Right lung (tissue), 5 donors: ENCODE measurements around the gene PLCH1. TPM values are rescaled to one million over a fixed set of nuclear protein-coding genes. Genes with fewer than 3 reads are reported as not detected.
"Not testable (repeated sequence)": the region's sequence is repeated elsewhere in the genome, so short reads cannot be mapped to it uniquely, and the experiment has no call there.

Experiments
- DNase-seq, 2 donors: peaks; one replicate each; pipeline ENCODE4 v3.0.0-alpha.2; 2013
- polyA plus RNA-seq, 5 donors: library from polyadenylated mRNA; unstranded; fragments of 120-200 nt; gene quantifications; one replicate each; pipeline versions ENCODE4 v1.2.1 to v1.2.3, GENCODE V29; 2013; ENCODE audit warnings: inconsistent platforms in 1 of 5, low replicate concordance in 1 of 5; ENCODE audit not compliant: insufficient read length in 5 of 5, insufficient read depth in 1 of 5

Gene PLCH1
- polyA plus RNA-seq, 5 donors = 17.2 to 29.5 (median 23.2) TPM

DNA sequence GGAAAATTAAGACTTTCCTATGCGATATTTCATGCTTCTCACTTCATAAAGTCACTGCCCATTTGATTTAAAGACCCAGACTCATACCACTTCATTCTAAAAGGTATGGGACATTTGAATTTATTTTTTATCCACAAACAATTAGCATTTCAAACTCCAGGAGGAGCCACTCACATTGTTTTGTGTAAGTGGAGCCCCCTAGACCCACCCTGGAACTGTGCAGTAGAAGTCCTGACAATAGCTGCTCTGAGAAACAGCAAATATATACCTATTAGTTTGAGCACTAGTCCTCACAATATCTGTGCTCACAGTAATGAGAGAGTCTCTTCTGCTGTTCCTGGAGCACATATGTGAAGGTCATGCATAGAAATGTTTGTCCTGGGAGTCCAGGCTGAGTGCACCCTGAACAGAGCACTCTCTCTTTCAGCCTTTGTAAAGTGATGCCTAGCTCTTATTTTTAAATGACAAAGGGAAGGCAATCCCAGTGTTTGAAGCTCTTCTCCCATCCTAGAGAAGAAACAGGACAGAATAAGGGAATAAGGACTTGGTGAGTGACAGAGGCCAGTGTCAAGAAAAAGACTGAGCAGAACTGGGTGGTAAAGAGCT lies 323.9 kb downstream of the PLCH1 start:
- DNase-seq = no peak

GRCh38 chr3:155420406-155420805 lies 324.5 kb downstream of the PLCH1 start:
- DNase-seq = no peak

DNA sequence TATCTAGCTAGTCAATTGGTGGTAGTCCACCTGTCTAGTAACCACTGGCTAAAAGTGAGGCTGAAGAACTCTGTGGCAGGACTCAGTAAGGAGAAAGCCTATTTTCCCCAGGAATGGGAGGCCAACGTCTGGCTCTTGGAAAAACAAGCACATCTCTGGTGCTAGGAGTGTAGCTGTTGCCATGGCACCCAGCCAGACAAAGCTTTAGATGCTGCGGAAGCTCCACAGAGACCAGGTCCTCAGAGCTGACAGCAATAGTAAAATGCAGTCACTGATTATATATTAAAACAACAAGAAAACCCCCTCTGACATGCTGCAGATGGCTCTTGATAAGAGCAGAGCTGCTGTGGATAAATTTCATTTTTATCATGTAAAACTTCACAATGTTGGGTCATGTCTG lies 326.5 kb downstream of the PLCH1 start:
- DNase-seq = peak in 1 of 2 donors; percentile 10

GRCh38 chr3:155417119-155417517 lies 327.8 kb downstream of the PLCH1 start:
- DNase-seq = no peak

GRCh38 chr3:155416500-155417118 lies 328.3 kb downstream of the PLCH1 start:
- no peak for DNase-seq

DNA sequence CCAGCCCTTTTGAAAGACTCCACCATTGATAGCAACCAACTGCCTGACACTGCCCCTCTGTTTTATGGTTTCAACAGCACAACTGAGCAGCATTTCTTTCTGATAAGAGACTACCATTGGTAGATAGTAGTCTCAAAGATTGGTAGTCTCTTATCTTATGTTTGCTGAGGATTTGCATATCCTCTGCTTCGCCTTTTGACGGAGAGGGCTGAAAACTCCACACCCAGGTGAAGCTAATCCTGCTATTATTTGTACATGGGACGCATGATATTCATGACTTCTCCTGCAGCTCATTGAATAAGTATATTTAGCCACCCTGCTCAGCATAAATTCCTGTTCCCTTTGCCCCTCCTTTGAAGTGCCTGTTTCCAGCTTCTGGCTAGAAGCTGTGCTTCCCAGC lies 332.0 kb downstream of the PLCH1 start:
- DNase-seq = no peak

DNA sequence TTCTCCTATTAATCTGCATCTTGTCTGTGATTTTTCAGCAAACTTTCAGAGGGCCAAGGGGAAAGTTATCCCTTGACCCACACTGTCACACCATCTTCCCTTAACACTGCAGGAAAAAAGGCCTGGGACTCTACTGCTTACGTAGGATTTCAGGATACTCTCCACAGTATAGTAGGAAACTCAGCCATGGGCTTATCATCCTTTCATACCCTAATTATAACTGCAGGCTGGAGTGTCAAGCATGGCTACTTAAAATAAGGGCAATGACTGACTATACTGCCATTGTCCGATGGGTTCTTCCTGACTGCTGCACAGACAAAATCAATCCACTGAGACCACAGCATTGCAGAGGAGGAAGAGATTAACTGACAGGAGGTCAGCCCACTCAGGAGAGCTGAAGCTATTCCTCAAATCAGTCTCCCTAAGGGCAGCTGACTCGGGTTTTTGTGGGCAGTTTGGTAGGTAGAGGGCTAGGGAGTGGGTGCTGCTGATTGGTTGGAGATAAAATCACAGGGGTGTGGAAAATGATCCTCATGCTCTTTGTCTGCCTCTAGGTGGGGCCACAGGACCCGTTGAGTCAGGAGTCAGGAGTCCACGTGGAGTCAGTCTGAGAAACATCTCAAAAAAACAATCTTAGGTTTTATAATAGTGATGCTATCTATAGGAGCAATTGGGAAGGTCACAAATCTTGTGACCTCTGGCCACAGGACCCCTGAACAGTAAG lies 333.2 kb downstream of the PLCH1 start:
- no peak for DNase-seq

DNA sequence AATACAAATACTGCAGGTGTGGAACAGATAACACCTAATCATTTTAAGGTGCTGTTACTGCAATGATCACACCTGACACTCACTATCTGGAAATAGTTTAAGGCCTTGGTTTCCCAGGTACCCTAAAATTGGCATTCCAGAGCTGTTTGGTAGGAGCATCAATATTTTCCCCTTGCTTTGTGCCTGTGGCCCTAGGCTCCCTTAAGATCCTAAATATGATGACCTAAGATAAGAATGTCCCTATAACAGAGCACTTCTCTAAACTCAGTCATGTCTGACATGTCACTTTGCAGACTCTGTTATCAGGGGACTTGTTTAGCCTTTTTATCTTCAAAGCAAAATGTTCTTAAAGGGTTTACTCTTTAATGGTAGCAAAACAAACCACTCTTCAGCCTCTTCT lies 335.5 kb downstream of the PLCH1 start:
- no peak for DNase-seq

GRCh38 chr3:155407971-155408370 lies 336.9 kb downstream of the PLCH1 start:
- no peak for DNase-seq

DNA sequence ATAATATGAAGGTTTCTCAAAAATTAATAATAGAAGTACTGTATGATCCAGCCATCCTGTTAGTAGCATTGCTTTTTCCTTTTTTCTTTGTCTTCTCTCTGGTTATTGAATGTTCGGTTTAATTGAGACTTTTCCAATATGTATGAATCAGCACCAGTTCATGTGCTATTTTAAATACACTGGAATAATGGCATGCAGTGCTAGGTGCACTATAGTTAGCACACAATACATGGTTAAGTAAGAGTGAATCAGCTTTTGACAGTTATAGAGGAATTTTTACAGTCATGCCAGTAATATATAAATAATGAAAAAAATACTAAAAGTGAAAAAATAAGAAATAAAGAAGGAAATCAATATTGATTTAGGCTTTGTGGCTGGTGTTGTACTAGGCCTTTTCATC lies 337.5 kb downstream of the PLCH1 start:
- DNase-seq = no peak

DNA sequence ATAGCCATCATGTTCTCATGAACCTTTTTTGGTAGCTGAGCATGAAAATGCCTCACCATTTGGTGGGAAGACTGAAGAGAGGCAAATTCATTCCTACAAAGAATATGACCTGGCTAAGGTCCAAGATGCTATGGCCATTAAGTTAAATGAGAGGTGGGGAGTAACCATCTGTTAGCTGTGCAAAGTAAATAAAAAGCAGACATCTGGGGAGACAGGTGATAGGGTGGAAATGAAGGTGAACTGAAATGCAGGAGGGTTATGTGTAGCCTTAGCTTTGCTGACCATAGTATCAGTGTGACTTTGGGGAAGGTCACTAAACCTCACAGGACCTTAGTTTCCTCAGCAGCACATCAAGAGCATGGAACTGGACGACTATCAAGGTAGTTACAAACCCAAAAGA lies 340.4 kb downstream of the PLCH1 start:
- DNase-seq = no peak

- no peak for DNase-seq
Measured at GRCh38 chr3:155402656-155403055, 342.2 kb downstream of the PLCH1 start.

DNA sequence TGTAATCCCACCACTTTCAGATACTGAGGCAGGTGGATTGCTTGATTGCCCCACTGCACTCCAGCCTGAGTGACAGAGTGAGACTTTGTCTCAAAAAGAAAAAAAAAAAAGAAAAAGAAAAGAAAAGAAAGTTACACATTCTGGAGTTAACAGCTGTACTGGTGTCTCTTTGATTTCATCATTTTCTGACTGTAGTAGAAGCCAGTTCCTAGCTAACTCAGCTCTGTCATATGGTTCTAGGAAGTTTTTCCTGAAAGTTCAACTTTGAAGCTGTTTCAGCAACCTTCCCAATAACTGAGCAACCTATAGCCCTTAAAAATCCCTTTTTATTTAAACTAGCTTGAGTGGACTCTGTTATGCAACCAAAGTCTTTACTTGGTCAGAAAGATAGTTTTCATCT lies 346.8 kb downstream of the PLCH1 start:
- DNase-seq = no peak

DNA sequence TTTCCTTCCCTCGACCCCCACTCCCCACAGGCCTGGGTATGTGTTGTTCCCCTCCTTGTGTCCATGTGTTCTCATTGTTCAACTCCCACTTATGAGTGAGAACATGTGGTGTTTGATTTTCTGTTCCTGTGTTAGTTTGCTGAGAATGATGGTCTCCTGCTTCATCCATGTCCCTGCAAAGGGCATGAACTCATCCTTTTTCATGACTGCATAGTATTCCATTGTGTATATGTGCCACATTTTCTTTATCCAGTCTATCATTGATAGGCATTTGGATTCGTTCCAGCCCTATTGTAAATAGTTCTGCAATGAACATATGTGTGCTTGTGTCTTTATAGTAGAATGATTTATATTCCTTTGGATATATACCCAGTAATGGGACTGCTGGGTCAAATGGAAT lies 350.0 kb downstream of the PLCH1 start:
- DNase-seq = not testable (repeated sequence)

DNA sequence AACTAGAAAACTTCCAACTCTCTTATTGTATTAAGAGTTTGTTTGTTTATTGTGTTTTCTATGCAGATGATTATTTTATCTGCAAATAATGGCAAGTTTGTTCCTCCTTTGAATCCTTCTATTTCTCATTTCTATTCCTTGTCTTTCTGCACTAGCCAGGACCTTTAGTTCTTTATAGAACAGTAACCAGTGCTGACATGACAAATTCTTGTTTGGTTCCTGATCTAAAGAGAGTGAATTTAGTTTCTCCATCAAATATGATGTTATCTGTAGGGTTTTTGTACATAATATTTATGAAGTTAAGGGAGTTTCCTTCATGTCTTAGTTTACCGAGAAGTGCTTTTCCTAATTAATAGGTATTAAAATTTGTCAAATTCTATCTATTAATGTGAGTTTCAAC lies 350.6 kb downstream of the PLCH1 start:
- DNase-seq = no peak

GRCh38 chr3:155393316-155393715 lies 351.6 kb downstream of the PLCH1 start:
- no peak for DNase-seq

DNA sequence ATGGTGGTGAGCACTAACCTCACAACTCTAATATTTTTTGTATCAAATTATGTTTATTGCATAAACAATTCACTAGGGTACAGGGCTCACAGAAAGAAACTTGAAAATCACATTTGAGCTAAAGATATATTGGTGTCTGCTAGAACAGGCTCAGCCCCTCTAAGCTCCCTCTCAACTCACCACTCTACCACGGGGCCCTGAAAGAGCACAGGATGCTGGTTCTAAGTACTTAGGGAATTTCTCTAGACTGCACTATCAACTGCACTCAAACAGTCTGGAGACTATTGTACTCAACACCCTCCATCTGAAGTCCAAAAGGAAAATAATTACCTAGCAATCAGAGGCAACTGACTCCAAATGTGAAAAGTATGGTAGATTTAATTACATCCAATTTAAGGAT lies 352.7 kb downstream of the PLCH1 start:
- DNase-seq = no peak

DNA sequence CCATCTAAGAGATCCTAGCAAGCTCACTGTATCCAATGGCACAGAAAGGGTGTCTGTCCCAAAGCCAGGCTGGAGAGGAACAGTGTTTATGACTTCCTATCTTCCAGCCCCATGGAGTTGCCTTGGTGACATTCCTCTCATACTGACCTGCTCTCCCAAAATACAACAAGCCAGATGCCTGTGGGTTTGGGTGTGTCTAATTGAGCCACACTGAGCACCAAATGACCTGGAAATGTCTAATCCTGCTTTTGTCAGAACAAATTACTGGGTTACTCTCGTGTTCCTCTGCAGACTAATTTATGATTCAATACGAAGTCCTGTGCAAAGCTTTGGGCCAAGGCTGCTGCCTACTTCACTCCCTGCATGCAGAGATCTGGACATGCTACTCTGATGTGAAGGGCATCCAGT lies 353.3 kb downstream of the PLCH1 start:
- DNase-seq = no peak

DNA sequence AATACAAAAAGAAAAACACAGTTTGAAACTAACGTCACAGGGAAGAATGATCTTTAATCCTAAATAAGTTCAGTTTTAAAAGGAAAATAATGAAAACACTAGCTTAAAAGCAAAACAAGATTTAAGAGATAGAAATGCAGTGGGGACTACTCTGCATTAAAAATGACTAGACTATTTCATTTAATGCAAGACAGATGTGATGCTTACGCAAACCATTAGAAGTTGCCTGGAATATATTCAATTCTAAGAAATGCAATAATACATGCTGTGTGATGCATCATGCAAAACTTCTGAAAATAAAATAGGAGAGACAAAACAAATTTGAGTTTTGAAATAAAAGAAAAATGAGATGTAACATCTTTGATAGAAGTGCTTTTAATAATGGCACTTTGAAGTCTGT lies 353.8 kb downstream of the PLCH1 start:
- no peak for DNase-seq

DNA sequence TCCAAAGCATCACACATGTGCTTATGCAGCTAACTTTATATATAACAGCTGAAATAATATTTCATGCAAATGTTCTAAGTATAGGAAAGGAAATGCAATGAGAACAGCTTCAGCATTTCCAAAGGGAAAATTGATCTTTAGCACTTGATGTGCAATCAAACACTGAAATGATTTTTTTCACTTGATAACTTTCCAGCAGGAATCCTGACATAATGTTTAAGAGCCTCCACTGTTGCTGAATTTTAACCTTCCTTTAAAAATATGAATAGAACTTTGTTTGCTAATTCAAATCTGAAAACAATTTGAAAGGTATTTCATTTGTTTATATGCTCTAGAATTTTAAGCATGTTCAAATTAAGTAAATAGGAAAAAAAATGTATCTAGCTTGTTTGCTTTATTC lies 354.5 kb downstream of the PLCH1 start:
- DNase-seq = no peak

DNA sequence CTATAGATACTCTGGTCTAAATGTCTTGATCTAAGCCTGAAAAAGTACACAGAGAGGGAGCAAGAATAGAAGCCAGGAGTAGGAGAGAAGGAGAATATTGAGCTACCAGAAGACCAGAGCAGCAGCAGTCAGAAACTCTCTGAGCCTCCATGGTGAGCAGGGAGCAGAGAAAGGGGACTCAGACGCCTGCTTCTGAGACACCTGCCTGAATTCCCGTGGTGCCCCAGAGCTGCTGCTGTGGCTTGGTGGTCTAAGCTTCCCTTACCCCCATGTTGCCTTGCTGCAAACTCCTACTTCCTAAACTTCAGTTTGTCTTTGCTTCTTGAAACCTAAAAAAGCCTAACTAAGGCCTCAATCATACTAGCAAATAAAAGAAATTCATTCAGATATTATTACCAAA lies 356.5 kb downstream of the PLCH1 start:
- DNase-seq = no peak

- DNase-seq = no peak
Measured at GRCh38 chr3:155387571-155387970, 357.3 kb downstream of the PLCH1 start.

GRCh38 chr3:155386919-155387318 lies 358.0 kb downstream of the PLCH1 start:
- DNase-seq = peak; percentile 78 to 79
